CD4-positive, alpha-beta T cell treated with Interleukin-4 for 4 hours (primary cell): ENCODE measurements around the gene PMPCB.

Source experiments
- DNase-seq: peaks from one replicate; pipeline ENCODE4 v3.0.0-alpha.2; 2020

The PMPCB gene

DNA sequence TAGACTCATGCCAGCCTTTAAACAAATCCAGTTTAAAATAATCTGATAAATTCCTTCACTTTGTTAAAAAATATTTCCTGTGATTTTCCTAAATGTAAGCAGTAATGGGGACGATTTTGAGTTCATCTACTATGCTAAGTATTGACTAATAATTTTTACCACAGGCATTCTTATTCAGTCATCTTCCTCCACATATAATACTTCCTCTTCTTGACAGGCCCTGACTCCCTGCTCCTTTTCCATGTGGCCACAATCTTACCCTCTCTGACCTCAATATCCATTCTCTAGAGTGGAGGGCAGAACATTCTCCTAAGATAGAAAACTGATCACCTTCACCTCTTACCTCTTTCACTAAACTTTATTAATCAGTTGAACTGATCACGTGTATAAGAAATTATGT lies 39.5 kb downstream of the PMPCB start:
- DNase-seq, result no peak

DNA sequence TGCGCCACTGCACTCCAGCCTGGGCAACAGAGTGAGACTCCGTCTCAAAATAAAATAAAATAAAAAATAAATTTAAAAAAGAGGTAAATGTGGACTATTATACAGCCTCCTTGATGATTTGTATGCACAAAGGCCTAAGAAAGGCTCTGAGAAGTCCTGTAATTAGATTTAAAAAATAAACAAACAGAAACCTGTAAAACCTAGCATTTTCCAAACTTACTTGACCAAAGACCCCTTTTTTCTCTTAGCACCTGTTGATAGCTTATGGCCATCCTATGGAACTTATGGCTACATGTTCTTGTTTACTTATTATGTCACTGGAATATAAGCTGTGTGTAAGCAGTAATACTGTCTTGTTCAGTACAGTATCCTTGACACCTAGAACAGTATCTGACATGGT lies 41.6 kb downstream of the PMPCB start:
- DNase-seq, result no peak

DNA sequence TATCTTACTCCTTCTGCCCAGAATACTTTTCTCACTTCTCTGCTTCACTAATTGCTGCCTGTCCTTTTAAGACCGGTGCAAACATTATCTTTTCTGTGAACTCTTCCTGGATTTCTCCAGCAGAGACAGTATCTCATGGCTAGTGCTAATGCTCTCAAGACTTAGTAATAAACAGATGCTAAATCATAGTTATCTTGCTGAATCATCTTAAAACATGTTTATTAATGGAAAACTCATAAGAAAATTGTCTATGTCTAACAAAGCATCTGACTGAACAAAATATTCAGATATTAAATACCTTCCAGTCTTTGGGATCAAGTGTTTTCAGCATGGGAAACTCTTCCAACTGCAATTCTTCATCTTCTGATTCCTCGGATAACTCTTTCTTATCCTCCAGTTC lies 44.2 kb downstream of the PMPCB start:
- no peak for DNase-seq

DNA sequence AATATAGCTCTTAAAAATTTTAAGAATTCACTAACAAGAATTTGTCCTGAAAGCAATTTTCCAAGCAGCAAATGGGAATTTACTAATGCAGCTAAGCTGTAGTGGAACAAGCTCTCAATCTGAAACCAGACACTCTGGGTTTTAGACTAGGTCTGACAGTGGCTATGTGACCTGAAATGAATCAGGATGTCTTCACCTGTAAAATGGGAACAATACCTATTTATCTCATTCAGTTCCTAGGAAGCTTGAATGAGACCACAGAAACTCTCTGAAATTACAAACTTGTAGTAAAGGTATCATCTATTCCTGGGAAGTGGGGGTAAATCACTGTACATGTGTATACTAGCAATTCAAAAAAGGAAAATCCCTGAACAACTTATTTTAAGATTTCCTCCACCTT lies 46.1 kb downstream of the PMPCB start:
- no peak for DNase-seq

DNA sequence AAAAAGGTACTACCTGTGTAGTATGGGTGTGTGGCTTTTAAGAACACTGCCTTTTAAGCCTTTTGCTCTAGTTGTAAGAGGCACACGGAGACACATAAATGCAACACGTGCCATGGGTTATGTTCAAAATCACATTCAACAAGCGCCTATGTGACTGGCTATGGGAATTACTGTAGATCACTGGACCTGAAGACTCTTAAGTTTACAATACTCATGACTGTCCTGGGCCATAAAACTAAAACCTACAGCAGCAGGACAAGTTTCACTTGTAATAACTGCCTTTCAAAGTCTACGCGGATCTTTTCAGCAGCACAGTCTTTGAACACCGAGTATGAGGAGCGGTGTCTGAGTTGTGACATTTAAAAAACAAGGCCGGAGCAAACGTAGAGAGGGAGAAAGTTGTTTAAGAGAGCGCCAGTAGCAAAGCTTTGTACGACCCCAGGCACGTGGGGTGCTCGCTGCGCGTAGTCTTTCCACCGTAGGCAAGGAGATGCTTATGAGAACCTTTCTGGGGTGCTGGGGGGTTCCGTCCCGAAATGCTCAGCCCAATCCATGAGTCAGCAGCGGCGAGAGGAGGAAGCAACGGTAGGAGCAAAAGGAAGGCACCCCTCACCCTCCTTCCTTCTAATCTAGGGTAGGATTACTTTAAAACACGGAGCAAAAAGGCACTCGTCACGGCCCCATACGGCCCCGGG lies 46.7 kb downstream of the PMPCB start:
- peak; percentile 30 for DNase-seq

DNA sequence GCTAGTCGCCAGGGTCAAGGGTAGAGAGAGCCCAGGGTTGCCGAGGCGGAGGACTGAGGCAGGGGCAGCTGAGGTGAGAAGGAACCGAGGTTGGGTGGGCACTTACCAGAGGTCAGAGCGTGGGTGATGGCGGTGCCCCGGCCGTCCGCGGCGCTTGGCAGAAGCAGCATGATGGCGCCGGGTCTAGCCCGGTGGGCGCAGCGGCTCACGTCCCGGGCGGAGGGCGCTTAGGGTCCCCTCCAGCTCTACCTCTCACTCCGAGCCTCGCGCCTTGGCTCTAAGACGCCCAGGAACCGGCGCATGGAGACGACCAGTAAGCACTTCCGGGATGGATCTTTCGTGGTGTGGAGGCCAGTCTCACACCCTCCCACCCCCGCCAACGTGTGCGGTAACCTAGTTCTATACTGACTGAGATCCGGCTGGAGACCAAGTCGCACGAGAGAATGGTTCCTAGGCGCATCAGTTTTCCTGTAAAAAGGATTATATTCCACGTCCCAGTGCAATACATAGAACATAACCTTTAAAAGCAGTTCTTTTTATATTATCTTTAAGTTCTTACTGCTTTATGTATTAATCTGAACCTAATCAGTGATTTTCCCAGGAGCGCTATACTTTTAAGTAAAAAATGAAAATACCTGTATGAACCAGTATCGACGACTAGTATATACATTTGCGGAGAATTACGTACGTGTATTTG lies 47.4 kb downstream of the PMPCB start, which contains the start of gene DNAJC2:
TSS of gene DNAJC2 (minus strand) at position 315 of the 697 bp plus-strand sequence. CDS start at position 170, 145 bp downstream.
- peak; percentile 87 for DNase-seq

DNA sequence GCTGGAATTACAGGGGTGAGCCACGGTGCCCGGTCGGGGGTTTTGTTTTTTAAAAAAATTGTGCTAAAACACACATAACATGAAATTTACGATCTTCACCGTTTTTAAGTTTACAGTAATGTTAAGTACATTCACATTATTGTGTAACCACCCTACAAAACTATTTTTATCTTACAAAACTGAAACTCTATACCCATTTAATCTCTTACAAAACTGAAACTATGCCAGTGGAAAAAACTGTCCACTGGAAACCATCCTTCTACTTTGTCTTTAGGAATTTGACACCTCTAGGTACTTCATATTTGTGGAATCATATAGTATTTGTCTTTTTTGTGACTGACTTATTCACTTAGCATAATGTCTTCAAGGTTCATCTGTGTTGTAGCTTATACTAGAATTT lies 49.2 kb downstream of the PMPCB start:
- DNase-seq, result no peak

DNA sequence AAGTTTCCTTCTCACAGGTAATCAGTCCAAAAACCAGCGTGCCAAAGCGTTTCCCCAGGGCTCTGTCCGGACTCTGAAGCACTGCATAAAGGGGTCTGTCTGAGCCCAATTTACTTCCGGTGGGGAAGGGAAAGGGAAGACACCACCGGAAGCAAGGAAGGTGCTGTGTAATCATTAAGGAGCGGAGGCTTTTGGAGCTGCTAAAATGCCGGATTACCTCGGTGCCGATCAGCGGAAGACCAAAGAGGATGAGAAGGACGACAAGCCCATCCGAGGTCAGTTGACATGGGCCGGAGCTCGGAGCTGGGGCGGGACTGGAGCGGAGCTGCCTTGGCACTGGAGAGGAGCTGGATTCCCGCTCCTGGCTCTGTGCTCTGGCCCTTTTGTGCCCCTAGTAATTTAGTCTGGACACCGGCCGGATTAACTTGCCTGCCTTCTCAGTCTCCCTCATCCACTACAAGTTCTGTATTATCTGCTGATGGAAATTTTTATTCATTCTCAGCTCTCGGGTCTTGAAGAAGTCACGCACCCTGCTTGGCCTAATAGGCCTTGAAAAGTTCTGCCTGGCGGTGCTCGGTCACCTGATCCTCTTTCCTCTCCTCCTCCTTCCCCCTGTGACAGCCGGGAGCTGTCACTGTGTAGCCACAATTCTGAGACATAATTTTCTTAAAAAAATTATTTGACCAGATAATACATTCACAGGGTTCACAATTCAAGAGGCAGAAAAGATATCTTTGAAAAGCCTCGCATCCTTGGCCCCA lies 50.5 kb downstream of the PMPCB start, which contains the start of gene PSMC2:
TSS of gene PSMC2 (plus strand) at position 137 of the 761 bp plus-strand sequence. CDS start at position 206, 69 bp downstream.
- peak; percentile 92 for DNase-seq

DNA sequence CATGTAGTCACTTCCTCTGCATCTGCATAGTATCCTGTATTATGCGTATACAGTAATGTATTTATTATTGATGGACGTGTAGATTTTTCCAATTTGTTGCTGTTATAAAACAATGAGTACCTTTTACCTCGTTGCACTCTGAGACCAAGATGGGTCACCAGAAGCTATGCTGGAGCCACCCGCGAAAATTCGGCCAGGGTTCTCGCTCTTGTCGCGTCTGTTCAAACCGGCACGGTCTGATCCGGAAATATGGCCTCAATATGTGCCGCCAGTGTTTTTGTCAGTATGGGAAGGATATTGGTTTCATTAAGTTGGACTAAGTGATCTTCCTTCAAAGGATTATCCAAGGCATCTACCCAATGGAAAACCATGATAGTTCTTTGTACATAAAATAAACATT lies 51.2 kb downstream of the PMPCB start:
- no peak for DNase-seq

DNA sequence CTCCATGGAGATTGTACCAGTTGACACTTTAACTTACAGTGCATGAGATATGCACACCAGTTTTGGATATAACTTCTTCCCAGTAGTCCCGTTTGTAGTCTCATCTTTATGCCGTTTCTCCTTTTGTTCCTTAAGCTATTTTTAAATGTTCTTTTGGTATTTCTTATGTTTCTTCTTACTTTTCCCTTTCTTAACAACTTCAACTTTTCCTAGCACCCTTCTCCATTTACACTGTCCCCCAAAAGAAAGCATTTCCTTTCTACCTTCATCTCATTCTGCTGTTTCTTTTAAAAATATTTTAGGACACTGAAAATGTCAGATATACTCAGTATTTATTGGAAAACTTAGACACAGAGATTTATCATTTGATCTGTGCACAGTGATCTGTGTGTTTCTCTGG lies 51.7 kb downstream of the PMPCB start:
- no peak for DNase-seq

DNA sequence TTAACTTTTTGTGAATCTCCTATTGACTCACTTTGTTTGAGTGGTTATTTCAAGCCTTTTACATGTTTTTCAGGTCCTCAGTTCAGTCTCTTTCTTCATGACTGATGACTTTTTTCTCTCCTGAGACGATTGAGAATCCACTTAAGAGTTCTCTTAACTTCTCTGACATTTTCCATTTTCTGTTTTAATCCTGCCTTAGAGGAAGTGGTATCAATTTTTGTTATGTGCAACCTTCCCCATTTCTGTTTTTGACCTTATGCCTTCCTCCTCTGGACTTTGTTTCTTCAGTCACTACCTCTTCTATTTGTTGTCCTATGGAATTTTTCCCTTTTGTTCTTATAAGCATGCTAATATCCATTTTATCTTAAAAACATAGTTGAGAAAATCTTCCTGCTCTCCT lies 52.6 kb downstream of the PMPCB start:
- no peak for DNase-seq
